Subcutaneous adipose tissue (tissue), 4 donors: ENCODE measurements around the gene TMEM202. TPM values are rescaled to one million over a fixed set of nuclear protein-coding genes. Genes with fewer than 3 reads are reported as not detected.

ENCODE experiments used
- total RNA-seq, 4 donors: library from RNA; depleted of rRNA; stranded (reverse); fragments of >200 nt; gene quantifications; one replicate each; pipeline ENCODE4 v1.1.0, GENCODE V29; 2016
- TF ChIP-seq, protein P1 (sequence below): fragments of 450-650 bp; IDR thresholded peaks from one replicate; pipeline ENCODE4 v1.5.1; 2016; ENCODE audit warnings: low read depth, mild to moderate bottlenecking, control low read depth, antibody characterized with exemption, moderate library complexity

The TMEM202 gene
- total RNA-seq, 4 donors from 2014 or later = not detected

DNA sequence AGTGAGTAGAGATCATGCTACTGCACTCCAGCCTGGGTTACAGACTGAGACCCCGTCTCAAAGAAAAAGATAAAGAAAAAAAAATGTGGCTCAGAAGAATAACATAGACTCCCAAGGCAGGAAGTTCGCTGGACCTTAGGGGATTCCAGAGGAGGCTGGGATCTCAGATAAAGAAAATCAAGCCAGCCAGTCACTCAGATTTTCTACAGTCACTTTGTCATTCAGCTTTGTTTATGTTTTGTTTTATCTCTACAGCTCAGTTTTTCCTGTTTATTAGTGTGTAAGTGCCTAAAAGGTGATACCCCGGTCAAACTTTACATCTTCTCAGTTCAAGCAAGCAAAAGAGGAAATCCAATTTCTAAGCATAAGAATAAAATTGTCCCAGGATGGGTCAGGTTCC, 6.3 kb downstream of the TMEM202 start:
- TF ChIP-seq, protein P1, sequence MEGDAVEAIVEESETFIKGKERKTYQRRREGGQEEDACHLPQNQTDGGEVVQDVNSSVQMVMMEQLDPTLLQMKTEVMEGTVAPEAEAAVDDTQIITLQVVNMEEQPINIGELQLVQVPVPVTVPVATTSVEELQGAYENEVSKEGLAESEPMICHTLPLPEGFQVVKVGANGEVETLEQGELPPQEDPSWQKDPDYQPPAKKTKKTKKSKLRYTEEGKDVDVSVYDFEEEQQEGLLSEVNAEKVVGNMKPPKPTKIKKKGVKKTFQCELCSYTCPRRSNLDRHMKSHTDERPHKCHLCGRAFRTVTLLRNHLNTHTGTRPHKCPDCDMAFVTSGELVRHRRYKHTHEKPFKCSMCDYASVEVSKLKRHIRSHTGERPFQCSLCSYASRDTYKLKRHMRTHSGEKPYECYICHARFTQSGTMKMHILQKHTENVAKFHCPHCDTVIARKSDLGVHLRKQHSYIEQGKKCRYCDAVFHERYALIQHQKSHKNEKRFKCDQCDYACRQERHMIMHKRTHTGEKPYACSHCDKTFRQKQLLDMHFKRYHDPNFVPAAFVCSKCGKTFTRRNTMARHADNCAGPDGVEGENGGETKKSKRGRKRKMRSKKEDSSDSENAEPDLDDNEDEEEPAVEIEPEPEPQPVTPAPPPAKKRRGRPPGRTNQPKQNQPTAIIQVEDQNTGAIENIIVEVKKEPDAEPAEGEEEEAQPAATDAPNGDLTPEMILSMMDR = no peak

DNA sequence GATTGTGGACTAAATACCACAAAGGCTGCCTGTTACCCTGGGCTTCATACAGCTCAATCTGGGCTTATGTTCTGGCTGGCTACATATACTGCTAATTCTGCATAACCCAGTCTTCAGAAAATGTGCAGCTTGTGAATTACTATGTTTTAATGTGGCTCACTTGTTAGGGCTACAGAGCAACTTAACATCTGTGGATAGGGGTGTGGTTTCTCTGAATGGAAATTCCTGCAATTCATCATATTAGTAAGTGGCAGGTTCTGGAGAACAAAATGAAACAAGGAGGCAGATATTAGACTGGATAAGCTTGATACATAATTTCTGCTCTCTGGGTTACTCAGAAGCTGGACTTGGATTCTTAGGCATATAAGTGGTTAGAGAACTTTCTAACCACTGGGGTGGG, 6.7 kb downstream of the TMEM202 start:
- TF ChIP-seq, protein P1 = no peak

DNA sequence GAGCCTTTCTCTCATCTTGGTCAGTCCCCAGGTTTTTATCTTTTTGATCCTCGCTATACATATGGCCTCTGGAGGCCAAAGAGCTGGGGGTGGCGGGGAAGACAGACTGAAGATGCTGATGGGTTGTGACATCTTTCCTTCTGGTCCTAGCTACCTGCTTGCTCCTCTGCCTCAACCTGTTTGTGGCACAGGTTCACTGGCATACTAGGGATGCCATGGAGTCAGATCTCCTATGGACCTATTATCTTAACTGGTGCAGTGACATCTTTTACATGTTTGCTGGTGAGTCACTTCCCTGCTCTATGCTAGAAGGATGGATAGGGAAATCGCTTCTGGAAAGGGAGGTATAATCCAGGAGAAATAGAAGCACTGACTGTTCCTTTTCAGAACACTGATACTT, 8.8 kb downstream of the TMEM202 start:
- TF ChIP-seq, protein P1 = no peak

DNA sequence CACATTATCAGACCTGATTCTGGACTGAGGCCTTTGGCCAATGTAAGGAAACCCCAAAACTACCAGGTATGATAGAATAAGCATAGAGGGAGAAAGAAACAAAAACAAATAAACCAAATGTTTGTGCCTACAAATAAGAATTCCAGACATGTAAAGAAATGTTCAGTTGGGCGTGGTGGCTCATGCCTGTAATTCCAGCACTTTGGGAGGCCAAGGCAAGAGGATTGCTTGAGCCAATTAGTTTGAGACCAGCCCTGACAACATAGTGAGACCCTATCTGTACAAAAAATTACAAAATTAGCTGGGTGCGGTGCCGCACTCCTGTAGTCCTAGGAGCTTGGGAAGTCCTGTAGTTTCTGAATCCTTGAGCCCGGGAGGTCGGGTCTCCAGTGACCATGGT, 13.0 kb downstream of the TMEM202 start:
- TF ChIP-seq, protein P1 = no peak

DNA sequence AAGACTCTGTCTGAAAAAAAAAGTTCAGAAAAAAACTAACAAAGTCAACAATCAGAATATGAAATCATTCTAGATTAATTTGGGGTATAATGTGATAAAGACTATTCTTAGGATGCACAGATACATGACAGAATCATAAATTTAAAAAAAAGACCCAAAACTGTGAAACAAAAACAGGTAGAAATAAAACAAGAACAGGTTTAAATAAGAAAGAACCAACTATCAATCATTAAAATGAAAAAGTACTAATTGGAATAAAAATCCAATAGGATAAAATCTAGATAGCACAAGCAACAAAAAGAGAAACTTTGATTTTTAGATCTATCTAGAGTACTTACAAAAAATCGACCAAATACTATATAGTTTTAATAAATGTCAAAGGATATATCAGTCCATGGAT, 13.4 kb downstream of the TMEM202 start:
- TF ChIP-seq, protein P1 = no peak

DNA sequence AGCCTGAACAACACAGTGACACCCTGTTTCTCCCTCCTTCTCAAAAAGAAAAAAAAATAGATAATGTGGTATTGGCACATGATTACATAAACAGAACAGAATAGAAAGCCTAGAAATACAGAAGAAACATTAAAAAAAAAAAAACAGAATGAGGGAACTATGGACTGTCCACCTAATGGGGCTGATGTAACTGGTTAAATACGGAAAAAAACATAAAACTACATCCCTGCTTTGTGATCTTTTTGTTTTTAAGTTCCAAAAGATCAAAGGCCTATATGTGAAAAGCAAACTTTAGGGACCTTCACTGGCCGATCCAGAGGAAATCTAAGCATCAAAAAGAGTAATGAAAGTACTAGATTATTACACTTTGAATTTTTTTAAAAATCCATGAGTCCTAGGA, 17.2 kb downstream of the TMEM202 start:
- TF ChIP-seq, protein P1 = no peak

DNA sequence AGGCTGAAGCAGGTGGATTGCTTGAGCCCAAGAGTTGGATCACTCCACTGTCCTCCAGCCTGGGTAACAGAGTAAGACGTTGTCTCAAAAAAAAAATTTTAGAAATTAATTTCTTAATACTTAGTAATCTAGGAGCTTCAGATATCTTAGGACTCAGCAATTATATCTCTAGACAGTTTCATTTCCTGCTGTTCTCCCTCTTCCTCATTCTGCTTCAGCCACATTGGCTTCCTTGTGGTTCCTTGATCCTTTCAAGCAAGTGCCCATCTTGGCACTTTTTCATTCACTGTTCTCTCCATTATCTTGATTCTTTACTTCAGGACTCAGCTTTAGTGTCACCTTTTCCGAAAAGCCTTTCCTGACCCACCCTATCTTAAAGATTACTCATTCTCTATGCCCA, 22.5 kb downstream of the TMEM202 start:
- TF ChIP-seq, protein P1 = no peak
